Left ventricle myocardium inferior (tissue), 1 donor: Measurements from ENCODE around the gene UST. TPM values are rescaled to one million over a fixed set of nuclear protein-coding genes. Genes with fewer than 3 reads are reported as not detected.

ENCODE experiments used
- DNase-seq: peaks from one replicate; pipeline ENCODE4 v3.0.0-alpha.2; 2020
- H3K27ac ChIP-seq: fragments of 200-600 bp; replicated peaks from 2 replicates; pipeline ENCODE4 v1.8.0; 2021
- H3K27me3 ChIP-seq: fragments of 200-600 bp; 2 replicates; pipeline ENCODE4 v1.8.0; 2021; ENCODE audit warnings: low read depth
- H3K36me3 ChIP-seq: fragments of 200-600 bp; 2 replicates; pipeline ENCODE4 v1.8.0; 2021
- H3K4me1 ChIP-seq: fragments of 200-600 bp; 2 replicates; pipeline ENCODE4 v1.8.0; 2021
- H3K4me3 ChIP-seq: fragments of 200-600 bp; 2 replicates; pipeline ENCODE4 v1.8.0; 2021; ENCODE audit warnings: mild to moderate bottlenecking, moderate library complexity
- H3K9me3 ChIP-seq: fragments of 200-600 bp; replicated peaks from 2 replicates; pipeline ENCODE4 v1.8.0; 2021
- CTCF ChIP-seq: fragments of 200-600 bp; IDR thresholded peaks from 2 replicates; pipeline ENCODE4 v1.8.0; 2021; ENCODE audit warnings: antibody characterized with exemption, mild to moderate bottlenecking, borderline replicate concordance
- intact Hi-C: fragments of 100-400 bp; cut with micrococcal nuclease; formaldehyde crosslinking; loops from one replicate; pipeline ENCODE4 v1.11.0; 2022
- total RNA-seq: library from RNA; stranded (reverse); fragmentation: NEBNext Ultra II Directional; extraction: Animal tissue kit (Norgen Biotek cat#: 25700); gene quantifications from one replicate; pipeline ENCODE4 v1.2.1, GENCODE V29; 2021
- donor health status: DM: no; HTN: yes; CAD: no; lungs with severe emphysema.

The UST gene
- total RNA-seq, 1 donor from 2014 or later: 3.3 TPM

GRCh38 chr6:148990403-148990802, 243.6 kb downstream of the UST start:
- H3K4me1 ChIP-seq: no peaks in the 10 kb centered on the region
- no peak overlapping the region for H3K27ac ChIP-seq
- intact Hi-C loops: no loop called here
- H3K4me3 ChIP-seq: no peak overlapping the region
- no peaks in the 10 kb centered on the region for H3K9me3 ChIP-seq
- no peak for DNase-seq
- TF ChIP-seq CTCF: no peak
- H3K36me3 ChIP-seq: no peaks in the 10 kb centered on the region
- H3K27me3 ChIP-seq: no peaks in the 10 kb centered on the region

GRCh38 chr6:148996815-148997214, 250.0 kb downstream of the UST start:
- no peak for TF ChIP-seq CTCF
- Histone ChIP-seq H3K36me3 (peaks cover 7% of the 10 kb centered on the region), H3K27me3 (no peaks in the 10 kb centered on the region), H3K4me1 (peaks cover 23% of the 10 kb centered on the region), H3K9me3 (peaks cover 14% of the 10 kb centered on the region), H3K4me3 (no peak overlapping the region), H3K27ac (no peak overlapping the region)
- intact Hi-C loops: no loop called here
- no peak for DNase-seq

- intact Hi-C loops: no loop called here
- H3K27me3 ChIP-seq: no peaks in the 10 kb centered on the region
- H3K9me3 ChIP-seq: peaks cover 17% of the 10 kb centered on the region
- no peak overlapping the region for H3K4me3 ChIP-seq
- peaks cover 7% of the 10 kb centered on the region for H3K36me3 ChIP-seq
- no peak overlapping the region for H3K27ac ChIP-seq
- TF ChIP-seq CTCF: no peak
- peaks cover 23% of the 10 kb centered on the region for H3K4me1 ChIP-seq
- no peak for DNase-seq
Observed at GRCh38 chr6:148997865-148998264, 251.0 kb downstream of the UST start.

GRCh38 chr6:148998704-148999103, 251.9 kb downstream of the UST start:
- no peak overlapping the region for H3K4me3 ChIP-seq
- H3K9me3 ChIP-seq: peaks cover 17% of the 10 kb centered on the region
- no peak for DNase-seq
- no peak for TF ChIP-seq CTCF
- no peaks in the 10 kb centered on the region for H3K27me3 ChIP-seq
- H3K27ac ChIP-seq: peak overlapping the region; percentile 80
- intact Hi-C loops: no loop called here
- H3K4me1 ChIP-seq: peaks cover 23% of the 10 kb centered on the region
- peaks cover 7% of the 10 kb centered on the region for H3K36me3 ChIP-seq

GRCh38 chr6:148999501-148999900, 252.7 kb downstream of the UST start:
- no peak for DNase-seq
- Histone ChIP-seq H3K36me3 (peaks cover 7% of the 10 kb centered on the region), H3K9me3 (peaks cover 17% of the 10 kb centered on the region), H3K4me3 (no peak overlapping the region), H3K27ac (peak overlapping the region; percentile 80), H3K27me3 (no peaks in the 10 kb centered on the region), H3K4me1 (peaks cover 23% of the 10 kb centered on the region)
- intact Hi-C loops: no loop called here
- TF ChIP-seq CTCF: no peak
